ENCODE results near the gene MACROD2. TPM values are rescaled to one million over a fixed set of nuclear protein-coding genes. Genes with fewer than 3 reads are reported as not detected.

Gene MACROD2
- total RNA-seq, 1 experiment from 2014 or later: 3.4 TPM

- in situ Hi-C loops (cut with HindIII; ENCODE audit: low pct_unique_long_range_greater_than_20kb, low sequenced_read_pairs): no loop called here
- DNase-seq (ENCODE audit: low read depth): no peak
These were observed 512.4 kb downstream of the MACROD2 start for GRCh38 chr20:14507711-14508110.

- in situ Hi-C loops (cut with HindIII; ENCODE audit: low pct_unique_long_range_greater_than_20kb, low sequenced_read_pairs): no loop called here
- DNase-seq (ENCODE audit: low read depth): no peak
These were observed 515.0 kb downstream of the MACROD2 start for GRCh38 chr20:14510341-14510740.

DNA sequence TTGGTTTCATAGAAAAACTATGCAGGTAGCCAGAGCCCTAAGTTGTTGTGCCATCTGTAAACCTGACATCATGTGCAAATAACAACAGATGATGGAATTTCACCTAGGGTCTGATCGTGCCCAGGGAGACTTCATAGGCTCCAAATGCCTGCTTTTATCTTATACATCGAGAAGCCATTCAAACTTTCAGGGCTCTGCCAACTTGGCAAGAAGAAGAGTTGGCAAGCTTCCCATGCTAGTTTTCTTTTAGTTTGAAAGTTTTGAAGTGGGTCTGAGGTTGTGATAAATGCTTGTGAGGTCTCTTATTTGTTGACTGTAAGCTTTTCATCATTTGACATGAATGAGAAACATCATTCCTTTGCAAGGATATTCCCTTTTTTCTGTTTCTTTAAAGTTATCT, 517.5 kb downstream of the MACROD2 start:
- in situ Hi-C loops (cut with HindIII; ENCODE audit: low pct_unique_long_range_greater_than_20kb, low sequenced_read_pairs): no loop called here
- no peak for DNase-seq (ENCODE audit: low read depth)

GRCh38 chr20:14518648-14519047, 523.3 kb downstream of the MACROD2 start:
- in situ Hi-C loops (cut with HindIII; ENCODE audit: low pct_unique_long_range_greater_than_20kb, low sequenced_read_pairs): no loop called here
- no peak for DNase-seq (ENCODE audit: low read depth)

DNA sequence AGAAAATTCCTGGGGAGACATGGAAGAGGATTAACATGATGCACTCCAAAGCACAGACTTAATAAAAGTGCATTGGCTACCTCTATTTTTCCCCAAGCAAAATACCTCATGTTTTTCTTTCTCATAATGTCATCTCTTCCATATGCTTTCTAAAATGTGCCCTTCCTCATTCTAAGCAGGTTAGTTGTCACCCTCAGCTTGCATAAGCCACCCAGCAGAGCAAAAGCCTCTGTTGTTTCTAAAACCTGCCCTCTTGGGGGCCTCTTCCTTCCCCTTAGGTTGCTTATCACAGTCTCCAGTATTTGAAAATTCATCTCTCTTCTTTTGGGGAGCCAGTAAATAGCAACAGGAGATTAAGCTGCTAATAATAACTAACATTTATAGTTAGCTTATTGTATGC, 525.7 kb downstream of the MACROD2 start:
- DNase-seq (ENCODE audit: low read depth): no peak
- in situ Hi-C loops (cut with HindIII; ENCODE audit: low pct_unique_long_range_greater_than_20kb, low sequenced_read_pairs): no loop called here

- in situ Hi-C loops (cut with HindIII; ENCODE audit: low pct_unique_long_range_greater_than_20kb, low sequenced_read_pairs): no loop called here
- no peak for DNase-seq (ENCODE audit: low read depth)
These were observed 526.1 kb downstream of the MACROD2 start for GRCh38 chr20:14521436-14521835.

DNA sequence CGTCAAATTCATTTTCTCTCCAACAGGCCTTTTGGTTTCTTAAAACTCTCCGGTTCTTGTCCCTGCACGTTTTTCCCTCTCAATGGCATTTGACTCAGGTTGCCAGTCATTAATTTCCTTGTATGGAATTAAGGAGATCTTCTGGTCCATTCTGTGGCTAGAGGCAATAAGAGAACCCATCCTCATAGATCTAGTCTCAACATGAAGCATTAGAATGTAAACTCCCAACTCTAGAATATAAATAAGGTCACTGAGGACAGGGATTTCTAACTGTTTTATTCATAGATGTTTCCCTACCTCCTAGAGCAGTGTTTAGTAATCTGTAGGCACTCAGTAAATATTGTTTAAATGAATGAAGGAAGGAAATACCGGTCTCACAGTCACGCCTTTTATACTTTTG, 527.3 kb downstream of the MACROD2 start:
- no peak for DNase-seq (ENCODE audit: low read depth)
- in situ Hi-C loops (cut with HindIII; ENCODE audit: low pct_unique_long_range_greater_than_20kb, low sequenced_read_pairs): no loop called here

GRCh38 chr20:14523090-14523489, 527.8 kb downstream of the MACROD2 start:
- DNase-seq (ENCODE audit: low read depth): no peak
- in situ Hi-C loops (cut with HindIII; ENCODE audit: low pct_unique_long_range_greater_than_20kb, low sequenced_read_pairs): no loop called here

DNA sequence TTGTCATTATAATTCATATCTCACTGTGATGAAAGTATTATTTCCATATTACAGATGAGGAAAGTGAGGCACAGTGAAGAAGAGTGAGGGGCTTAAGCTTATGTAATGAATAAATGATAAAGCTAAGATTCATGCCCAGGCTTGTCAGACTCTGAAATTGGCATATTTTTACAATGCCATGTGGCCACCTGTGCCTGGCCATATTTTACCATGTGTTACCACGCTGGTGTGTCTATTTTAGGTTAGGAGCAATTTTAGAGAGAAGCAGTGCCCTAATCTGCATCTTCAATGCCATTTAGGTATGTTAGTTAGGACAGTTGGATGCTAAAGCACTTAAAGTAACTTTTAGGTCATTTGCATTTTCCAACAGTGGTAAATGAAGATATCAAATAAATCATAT, 530.1 kb downstream of the MACROD2 start:
- in situ Hi-C loops (cut with HindIII; ENCODE audit: low pct_unique_long_range_greater_than_20kb, low sequenced_read_pairs): no loop called here
- no peak for DNase-seq (ENCODE audit: low read depth)

DNA sequence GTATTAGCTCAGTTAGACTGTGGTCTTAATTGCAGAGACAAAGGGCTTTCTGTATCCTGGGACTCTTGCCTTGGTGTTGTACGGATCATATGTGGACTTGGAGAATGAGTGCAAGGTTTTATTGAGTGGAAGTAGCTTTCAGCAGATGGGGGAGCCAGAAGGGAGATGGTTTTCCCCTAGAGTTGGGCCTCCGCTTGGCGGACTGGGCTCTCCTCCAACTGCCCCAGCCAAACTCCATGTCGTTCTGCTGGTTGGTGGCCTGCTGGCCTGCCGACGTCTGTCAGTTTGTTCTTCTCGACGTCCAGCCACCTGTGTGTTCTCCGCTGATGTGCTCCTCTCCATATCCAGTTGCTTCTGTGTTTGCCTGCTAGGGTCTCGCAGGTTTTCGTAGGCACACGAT, 531.6 kb downstream of the MACROD2 start:
- in situ Hi-C loops (cut with HindIII; ENCODE audit: low pct_unique_long_range_greater_than_20kb, low sequenced_read_pairs): no loop called here

DNA sequence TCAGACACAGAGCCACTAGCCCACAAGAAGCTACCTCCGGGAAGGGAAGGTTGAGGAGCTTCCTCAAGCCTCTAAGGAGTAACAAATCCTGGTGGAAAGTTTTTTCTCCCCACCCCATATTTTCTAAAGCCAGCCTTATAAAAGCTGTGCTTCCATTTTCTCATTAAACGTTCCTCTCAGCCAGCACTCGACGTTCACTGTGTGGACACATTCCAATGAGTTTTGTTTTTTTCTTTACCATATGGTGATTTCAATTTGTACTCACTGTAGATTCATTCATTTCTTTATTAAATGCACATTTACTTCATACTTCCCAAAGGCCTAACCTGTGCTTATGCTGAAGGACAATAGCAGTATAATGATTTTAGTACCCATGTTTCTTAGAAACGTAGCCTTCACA, 536.5 kb downstream of the MACROD2 start:
- in situ Hi-C loops (cut with HindIII; ENCODE audit: low pct_unique_long_range_greater_than_20kb, low sequenced_read_pairs): no loop called here
- no peak for DNase-seq (ENCODE audit: low read depth)

More for the DNA sequence above, 531.6 kb downstream of the MACROD2 start:
- no peak for DNase-seq (ENCODE audit: low read depth)

GRCh38 chr20:14536738-14537137, 541.4 kb downstream of the MACROD2 start:
- in situ Hi-C loops (cut with HindIII; ENCODE audit: low pct_unique_long_range_greater_than_20kb, low sequenced_read_pairs): no loop called here
- no peak for DNase-seq (ENCODE audit: low read depth)

GRCh38 chr20:14538433-14538832, 543.1 kb downstream of the MACROD2 start:
- in situ Hi-C loops (cut with HindIII; ENCODE audit: low pct_unique_long_range_greater_than_20kb, low sequenced_read_pairs): no loop called here
- DNase-seq (ENCODE audit: low read depth): no peak

DNA sequence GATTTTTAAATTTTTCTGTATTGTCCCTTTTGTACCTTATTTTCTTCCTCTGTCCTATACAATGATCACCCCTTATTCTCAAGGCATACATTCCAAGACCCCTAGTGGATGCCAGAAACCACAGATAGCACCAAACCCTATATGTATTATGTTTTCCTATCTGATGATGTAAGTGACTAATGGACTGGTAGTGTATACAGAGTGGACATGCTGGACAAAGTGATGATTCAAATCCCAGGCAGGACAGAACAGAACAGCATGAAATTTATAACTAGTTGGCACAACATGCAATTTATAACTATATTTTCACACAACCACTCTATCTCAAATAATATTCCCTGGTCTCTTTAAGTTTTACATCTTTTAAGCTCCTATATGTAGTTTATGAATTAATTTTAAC, 547.7 kb downstream of the MACROD2 start:
- DNase-seq (ENCODE audit: low read depth): no peak
- in situ Hi-C loops (cut with HindIII; ENCODE audit: low pct_unique_long_range_greater_than_20kb, low sequenced_read_pairs): no loop called here

DNA sequence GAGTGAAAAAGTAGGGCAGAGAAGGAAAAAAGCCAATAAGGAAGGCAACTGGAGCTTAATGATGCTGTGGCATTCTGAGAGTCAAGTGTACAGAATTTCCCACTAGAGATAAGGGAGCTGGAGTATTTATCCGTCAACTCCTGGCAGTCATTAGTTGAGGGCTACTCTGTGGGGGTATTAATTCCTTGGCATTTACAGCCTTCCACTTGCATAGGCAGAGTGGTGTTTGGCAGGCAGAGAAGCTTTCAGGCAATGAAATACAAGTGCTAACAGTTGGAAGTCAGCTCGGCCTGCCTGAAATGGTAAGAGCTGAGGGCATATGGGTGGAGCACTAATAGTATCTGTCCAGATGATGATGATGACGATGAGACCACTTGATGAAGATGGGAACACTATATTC, 549.4 kb downstream of the MACROD2 start:
- in situ Hi-C loops (cut with HindIII; ENCODE audit: low pct_unique_long_range_greater_than_20kb, low sequenced_read_pairs): no loop called here
- no peak for DNase-seq (ENCODE audit: low read depth)

GRCh38 chr20:14550655-14551054, 555.3 kb downstream of the MACROD2 start:
- no peak for DNase-seq (ENCODE audit: low read depth)
- in situ Hi-C loops (cut with HindIII; ENCODE audit: low pct_unique_long_range_greater_than_20kb, low sequenced_read_pairs): no loop called here

- in situ Hi-C loops (cut with HindIII; ENCODE audit: low pct_unique_long_range_greater_than_20kb, low sequenced_read_pairs): no loop called here
- no peak for DNase-seq (ENCODE audit: low read depth)
These were observed 558.6 kb downstream of the MACROD2 start for GRCh38 chr20:14553774-14554534.

DNA sequence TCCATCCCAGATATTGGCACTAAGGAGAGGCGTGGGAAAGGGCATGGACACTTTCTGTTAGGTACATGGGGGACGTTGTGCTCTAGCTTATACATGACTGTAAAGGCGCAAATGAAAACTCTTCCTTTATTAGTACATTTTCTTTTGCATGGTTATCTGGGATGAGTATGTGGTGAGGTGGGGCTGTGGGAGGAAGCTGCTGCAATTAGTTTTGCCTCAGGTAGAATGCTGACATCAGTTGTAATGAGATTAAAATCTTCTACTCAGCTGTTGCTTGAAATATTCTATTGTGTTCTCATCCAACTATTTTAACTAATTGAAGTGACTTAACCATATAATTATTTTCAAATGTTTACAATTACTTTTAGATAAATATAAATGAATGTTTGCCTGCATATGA, 560.4 kb downstream of the MACROD2 start:
- in situ Hi-C loops (cut with HindIII; ENCODE audit: low pct_unique_long_range_greater_than_20kb, low sequenced_read_pairs): no loop called here

GRCh38 chr20:14556206-14556605, 560.9 kb downstream of the MACROD2 start:
- no peak for DNase-seq (ENCODE audit: low read depth)
- in situ Hi-C loops (cut with HindIII; ENCODE audit: low pct_unique_long_range_greater_than_20kb, low sequenced_read_pairs): no loop called here

More for the DNA sequence above, 560.4 kb downstream of the MACROD2 start:
- no peak for DNase-seq (ENCODE audit: low read depth)

- no peak for DNase-seq (ENCODE audit: low read depth)
- in situ Hi-C loops (cut with HindIII; ENCODE audit: low pct_unique_long_range_greater_than_20kb, low sequenced_read_pairs): no loop called here
These were observed 564.3 kb downstream of the MACROD2 start for GRCh38 chr20:14559612-14560011.
